D341Med (cell line): Measurements from ENCODE around the gene KMT2E.
"Not testable (repeated sequence)": the region's sequence is repeated elsewhere in the genome, so short reads cannot be mapped to it uniquely, and the experiment has no call there.

Experiments
- DNase-seq: peaks from one replicate; pipeline ENCODE4 v3.0.0; 2012; ENCODE audit warnings: low spot score

Gene KMT2E

DNA sequence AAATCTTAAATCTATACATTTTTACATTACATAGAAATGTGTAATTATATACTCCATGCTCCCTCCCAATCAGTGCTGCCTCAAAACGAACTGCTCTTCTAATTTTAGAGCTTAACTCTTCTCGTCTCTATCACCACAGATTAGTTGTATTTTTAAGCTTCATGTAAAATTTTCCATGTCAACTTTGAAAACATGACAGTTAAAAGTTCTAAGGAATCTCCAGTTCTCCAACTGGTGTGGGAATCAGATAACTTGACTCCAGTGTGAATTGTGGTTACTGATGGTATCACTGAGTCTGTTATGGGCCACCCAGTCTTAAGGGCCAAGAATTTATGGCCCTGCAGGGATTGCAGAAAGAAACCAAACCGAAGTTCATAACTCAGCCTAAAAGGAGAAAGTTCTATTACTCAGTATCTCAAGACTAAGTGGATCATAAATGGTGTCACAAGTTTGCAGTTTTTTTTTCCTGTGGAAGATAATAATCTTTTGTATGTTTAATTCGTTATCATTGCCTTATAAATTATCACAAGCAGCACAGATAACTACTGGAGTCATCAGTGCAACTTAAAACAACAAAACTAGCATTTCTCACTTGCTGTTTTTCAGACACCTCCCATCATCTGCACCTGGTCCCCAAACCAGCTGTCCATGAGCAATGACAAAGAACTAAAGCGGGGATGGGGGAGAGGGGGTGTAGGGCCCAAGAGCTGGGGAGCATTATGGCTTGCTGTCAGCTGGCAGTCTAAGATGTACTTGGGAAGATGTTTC is 31.5 kb upstream of the KMT2E start:
- DNase-seq, result no peak

DNA sequence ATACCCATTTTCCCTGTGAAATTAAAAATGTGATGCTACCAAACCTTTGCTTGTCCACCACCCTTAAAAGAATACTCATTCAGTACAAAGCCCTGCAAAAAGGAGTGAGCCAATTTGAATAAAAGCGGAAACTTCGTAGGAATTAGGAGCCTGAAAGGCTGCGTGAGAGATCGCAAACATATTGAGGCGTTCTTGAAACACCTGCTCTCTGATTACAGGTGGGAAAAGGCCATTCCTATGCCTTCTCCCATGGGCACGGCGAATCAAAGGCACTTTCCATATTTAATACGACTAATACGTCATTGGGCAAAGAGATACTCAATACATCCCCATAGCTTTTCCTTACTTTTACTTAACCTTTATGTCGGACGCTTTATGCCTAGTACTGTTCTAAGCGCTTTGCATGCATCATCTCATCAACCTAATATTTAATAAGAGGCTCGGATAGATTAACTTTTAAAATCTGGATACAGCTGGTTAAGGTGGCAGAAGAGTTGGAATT is 30.9 kb upstream of the KMT2E start:
- no peak for DNase-seq

DNA sequence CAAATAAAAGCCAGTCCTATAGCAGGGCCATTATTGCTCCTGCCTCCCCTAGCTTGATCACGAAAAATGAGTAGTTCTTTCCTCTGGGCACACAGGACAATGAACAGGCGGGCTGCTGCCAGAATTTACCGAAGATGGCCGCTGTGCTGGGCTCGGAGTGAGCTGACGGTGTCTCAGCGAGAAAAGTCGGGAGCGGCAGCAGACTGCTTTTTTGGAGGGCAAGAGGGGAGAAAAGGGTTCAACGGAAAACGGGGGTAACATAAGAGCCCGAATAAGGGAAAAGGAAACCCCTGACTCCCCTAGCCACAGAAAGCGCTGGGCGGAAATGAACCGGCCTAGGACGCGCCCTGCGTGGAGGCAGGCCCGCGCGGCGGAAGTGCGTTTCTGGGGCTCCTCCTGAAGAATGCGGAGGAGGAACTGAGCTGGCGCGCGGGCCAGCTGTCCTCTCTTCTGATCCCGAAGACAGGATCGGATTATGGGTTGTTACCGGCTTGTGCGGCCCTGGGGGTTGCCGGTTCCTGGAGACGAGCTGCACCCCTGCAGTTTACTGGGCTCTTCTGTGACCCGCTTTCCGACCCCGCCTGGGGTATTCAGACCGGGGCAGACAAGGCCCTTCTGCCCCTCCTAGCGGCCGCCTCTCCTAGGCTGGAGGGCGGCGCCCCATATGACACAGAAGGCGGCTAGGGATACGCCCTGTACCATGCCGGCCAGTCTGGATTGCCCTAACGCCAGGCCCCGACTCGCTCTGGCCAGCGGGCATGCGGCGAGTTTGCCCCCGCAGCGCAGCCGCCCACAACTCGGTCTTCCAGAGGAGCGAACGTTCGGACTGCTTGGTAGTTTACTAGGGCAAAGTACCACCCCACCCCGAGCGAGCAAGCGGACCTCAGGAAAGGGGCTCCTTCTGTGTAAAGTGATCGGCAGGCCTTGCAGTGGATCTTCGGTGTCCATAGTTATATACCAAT is 30.1 kb upstream of the KMT2E start:
- DNase-seq, result peak; percentile 91

DNA sequence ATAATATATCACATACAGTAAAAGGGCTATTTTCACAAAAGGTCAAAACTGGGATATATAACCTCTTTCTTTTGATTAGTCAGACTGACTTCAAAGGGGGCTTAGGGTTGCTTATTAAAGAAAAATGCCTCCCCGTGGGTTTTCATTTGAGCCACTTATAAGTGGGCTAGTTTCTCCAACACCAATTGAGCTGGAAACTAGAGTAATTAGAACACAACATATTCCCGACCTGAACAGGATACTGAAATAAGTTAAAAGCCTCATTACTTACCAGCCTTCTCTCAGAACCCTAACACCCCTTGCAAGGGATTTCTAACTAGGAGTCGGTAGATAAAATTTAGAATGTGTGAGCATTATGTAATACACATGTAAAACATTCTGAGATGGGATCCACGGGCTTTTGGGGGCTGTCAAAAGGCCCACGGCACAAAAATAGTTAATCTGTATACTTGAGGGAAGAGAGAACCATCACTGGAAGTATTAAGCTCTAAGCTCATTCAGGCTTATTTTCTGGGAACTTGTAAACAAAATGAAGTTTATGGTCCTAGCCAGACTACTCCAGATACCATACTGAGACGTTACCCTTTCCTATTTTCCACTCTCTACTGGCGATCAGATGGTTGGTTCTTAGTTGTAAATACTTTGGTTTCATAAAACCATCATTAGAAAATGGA is 29.3 kb upstream of the KMT2E start:
- no peak for DNase-seq

DNA sequence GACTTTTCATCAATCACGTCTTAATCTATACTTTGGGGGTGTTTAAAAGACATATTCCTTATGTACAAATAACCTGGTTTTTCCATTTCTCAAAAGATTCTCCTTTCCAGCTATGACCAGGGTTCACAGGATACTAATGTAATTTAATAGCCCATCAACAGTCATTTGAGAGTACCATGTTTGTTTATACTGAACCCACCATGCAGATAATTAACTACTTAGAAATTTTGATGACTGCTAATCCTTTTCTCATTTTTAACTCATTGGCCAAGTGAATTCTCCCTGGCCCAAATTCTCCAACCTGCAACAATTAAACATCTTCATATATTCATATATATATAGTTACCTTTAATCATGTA is 28.8 kb upstream of the KMT2E start:
- DNase-seq, result no peak

DNA sequence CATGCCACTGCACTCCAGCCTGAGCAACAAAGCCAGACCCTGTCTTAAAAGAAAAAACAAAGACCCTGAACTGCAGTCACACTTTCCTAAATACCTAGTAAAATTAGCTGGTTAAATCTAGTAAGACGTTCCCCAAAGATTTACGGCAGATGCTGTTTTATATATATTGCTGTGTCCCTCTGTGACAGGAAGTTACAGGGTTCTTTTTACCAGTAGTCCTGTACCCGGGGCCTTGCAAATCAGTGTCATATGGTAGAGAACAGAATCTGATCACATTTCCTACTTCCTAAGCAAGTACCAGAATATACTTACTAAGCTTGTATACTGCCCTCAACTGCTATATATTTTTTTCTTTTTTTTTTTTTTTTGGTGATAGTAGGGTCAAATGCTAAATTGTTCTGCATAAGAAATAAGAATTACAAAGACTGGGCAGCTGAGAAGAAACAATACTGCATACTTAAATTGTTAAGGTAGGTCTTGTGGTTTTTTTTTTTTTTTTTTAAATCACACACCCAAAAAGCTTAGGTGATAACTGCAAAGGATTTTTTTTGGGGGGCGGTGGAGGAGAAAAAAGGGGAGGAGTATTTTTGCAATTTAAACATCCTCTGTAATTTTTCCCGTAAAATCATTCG is 27.3 kb upstream of the KMT2E start:
- DNase-seq, result no peak

DNA sequence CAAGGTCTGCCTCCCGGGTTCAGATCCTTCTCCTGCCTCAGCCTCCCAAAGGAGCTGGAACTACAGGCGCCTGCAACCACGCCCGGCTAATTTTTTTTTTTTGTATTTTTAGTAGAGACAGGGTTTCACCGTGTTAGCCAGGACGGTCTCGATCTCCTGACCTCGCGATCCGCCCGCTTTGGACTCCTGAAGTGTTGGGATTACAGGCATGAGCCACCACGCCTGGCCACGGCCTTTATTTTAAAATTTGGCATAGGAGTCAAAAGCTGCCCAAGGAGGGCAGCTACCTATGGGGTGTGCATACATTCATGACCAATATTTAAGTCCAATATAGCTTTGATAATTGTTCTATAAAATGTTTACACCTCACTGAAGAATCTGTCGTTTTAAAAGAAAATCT is 26.6 kb upstream of the KMT2E start:
- DNase-seq, result not testable (repeated sequence)

DNA sequence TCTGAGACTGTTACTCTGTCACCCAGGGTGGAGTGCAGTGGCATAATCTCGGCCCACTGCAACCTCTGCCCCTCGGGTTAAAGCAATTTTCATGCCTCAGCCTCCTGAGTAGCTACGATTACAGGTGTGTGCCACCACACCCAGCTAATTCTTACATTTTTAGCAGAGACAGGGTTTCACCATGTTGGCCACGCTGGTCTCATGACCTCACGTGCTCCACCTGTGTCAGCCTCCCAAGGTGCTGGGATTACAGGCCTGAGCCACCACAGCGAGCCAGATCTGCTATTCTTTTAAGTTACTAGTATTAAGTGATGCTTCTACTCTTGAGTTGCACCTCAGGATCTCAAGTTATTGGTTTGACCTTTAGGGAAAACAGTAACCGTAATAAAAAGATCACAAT is 23.0 kb upstream of the KMT2E start:
- no peak for DNase-seq

DNA sequence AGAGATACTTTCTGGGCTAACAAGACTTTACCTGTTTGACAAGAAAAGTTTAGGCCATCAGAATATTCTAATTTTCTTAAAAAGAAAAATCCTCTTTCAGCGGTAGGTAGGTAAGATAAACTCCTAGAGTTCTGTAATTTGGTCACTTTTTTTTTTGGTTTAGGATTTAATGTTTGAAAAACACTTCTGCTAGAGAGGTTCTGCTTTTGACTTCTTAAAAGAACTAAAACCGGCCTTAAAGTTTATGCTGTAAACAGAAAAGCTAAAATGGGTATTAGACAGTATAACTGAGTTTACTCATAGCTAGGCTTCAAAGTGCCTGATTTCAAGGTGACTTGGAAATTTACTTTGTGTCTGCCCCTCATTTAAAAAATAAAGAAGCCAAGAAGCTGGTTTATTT is 21.7 kb upstream of the KMT2E start:
- no peak for DNase-seq

DNA sequence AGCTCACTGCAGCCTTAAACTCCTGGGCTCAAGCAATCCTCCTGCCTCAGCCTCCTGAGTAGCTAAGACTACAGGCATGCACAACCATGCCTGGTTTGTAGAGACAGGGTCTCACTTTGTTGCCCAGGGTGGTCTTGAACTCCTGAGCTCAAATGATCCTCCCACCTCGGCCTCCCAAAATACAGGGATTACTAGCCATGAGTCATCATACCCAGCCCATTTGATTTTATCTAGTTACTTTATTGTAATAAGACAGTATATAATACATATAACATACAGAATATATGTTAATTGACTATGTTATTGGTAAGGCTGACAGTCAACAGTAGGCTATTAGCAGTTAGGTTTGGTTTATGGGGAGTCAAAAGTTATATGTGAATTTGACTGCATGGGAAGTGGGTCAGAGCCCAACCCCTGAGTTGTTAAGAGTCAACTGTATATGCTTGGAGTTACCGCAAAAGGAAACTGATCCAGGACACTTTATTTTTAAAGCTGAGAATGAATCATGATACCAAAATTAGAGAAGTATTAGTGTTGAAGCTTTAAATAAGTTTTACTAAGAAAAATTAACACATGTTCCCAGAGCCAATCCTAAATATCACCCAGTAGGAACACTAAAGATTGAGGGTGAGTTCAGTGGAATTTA is 20.7 kb upstream of the KMT2E start:
- DNase-seq, result no peak

DNA sequence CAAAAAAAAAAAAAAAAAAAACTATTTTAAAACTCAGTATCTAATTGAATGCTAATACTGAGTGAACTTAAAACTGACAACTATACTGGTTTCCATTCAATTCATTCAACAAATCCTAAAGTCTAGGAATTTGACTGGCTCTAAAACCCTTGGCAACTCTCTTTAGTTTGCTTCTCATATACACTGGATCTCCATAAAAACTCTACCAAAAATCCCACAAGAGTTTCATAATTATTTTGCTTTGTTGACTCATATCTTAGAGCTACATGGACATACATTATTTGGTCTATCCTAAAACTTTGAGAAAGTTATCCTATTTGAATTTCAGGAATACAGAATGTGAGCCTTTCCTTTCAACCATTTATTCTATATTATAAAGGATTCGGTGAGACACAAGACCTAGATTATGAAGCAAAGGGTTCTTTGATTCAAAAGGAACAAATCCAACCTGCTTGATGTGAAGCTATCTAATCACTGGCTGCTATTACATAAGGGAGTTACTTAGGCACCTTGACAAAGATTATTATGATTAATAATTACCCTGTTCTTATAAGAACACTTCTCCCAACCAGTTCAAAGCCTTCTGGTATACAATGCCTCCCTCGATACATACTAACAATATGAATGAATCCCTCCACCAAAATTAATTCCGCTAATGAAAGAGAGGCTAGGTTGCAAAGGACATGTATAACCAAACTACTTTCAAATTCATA is 15.8 kb upstream of the KMT2E start:
- DNase-seq, result no peak

DNA sequence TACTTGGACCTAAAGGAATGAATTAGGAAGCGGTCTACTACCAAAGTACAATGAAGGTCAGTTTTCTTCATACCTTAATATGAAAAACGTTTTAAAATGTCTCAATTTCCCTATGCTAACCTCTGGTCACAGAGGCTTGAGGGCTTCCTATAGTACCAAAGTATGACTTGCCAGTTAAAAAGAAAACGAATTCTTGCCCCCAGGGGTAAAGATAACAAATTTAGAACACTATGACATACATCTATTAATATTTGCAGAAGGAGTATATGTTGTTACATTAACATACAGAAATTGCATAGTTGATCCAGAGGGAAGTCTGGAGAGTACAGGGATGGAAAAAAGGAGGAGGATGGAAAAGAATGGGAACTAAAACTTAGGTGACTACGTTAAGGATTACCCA is 13.8 kb upstream of the KMT2E start:
- no peak for DNase-seq

DNA sequence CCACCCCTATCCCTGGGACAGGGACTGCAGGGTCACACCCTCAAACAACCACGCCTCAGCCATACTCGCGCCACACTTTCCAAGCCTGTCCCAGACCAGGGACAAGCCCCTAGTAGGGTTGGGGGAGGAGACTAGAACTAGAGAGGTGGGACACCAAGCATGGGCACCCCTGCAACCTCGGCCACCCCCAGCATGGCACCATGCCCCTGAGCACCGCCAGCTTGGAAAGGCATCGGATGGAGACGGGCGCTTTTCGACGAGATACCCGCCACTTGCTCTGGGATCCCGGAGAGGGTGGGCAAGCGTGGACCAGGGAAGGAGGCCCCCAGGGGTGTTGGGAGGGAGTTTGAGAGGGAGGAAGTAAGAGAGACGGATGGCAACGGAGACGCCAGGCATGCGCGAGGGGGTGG is 13.1 kb upstream of the KMT2E start:
- no peak for DNase-seq

DNA sequence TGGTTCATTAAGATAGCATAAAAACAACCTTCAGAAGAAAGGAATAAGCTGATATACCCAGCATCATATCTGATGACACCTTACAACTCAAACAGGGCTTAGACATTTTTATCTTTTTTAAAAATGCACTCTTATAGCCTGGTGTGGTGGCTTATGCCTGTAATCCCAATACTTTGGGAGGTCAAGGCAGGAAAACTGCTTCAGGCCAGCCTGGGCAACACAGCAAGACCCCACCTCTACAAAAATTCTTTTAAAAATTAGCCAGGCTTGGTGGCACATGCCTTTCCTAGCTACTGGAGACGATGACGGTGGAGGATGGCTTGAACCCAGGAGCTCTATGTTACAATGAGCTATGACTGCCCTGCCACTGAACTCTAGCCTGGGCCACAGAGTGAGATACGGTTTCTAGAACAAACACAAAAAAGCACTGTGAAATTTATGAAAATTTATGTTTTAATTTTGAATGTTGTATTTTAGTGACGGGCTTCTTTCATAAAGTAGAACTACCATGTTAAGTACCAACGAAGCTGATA is 12.3 kb upstream of the KMT2E start:
- no peak for DNase-seq

DNA sequence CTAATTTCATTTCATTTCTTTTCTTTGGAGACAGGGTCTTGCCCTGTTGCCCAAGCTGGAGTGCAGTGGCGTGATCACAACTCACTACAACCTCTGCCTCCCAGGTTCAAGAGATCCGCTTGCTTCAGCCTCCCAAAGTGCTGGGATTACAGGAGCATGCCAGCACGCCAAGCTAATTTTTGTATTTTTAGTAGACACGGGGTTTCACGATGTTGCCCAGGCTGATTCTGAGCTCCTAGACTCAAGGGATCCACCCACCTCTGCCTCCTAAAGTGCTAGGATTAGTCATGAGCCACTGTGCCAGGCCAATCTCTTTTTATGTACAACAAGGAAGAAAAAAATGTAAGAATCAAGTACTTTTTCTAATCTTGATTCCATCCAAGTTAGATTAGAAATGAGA is 10.7 kb upstream of the KMT2E start:
- DNase-seq, result no peak

DNA sequence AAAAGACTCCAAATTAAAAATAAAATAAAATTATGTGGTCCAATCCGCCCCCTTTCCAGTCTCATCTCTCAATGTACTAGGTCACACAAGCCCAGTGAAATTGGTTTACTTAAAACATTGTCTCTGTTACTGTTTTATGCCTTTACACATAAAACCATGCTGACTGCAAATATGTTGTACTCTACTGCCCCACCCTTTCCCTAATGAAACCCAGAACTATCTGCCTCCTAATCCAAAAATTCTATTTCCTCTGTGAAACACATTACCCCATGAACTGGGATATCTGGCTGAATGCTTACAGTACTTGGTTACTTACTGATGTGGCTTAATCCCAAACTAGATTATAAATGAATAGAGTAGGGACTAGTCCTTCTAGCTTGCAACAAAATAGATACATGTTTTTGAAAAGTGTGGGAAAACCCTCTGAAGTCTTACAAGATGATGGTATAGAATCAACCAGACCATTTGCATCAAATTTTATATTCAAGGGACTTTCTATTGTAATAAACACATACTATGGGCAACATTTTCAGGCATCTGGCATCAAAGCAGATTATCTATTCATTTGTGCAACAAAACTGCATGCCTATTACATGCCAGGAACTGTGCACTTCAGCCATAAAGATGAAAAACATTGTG is 10.0 kb upstream of the KMT2E start:
- no peak for DNase-seq

DNA sequence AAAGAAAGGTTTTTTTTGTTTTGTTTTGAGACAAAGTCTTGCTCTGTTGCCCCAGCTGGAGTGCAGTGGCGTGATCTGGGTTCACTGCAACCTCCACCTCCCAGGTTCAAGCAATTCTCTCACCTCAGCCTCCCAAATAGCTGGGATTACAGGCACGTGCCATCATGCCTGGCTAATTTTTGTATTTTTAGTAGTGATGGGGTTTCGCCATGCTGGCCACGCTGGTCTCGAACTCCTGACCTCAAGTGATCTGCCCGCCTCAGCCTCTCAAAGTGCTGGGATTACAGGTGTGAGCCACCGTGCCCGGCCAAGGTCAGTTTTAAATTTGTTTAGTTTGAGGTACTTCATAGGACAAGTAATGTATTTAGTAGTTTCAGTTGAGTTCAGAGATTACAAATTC is 9.0 kb upstream of the KMT2E start:
- not testable (repeated sequence) for DNase-seq

DNA sequence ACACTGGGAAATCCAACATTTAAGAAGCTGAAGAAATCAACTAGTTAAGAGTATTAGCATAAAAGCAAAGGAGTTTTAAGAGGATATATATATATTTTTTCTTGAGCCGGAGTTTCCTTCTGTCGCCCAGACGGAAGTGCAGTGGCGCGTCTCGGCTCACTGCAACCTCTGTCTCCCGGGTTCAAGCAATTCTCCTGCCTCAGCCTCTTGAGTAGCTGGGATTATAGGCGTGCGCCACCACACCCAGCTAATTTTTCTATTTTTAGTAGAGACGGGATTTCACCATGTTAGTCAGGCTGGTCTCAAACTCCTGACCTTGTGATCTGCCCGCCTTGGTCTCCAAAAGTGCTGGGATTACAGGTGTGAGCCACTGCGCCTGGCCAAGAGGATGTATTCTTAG is 8.5 kb upstream of the KMT2E start:
- DNase-seq, result not testable (repeated sequence)

DNA sequence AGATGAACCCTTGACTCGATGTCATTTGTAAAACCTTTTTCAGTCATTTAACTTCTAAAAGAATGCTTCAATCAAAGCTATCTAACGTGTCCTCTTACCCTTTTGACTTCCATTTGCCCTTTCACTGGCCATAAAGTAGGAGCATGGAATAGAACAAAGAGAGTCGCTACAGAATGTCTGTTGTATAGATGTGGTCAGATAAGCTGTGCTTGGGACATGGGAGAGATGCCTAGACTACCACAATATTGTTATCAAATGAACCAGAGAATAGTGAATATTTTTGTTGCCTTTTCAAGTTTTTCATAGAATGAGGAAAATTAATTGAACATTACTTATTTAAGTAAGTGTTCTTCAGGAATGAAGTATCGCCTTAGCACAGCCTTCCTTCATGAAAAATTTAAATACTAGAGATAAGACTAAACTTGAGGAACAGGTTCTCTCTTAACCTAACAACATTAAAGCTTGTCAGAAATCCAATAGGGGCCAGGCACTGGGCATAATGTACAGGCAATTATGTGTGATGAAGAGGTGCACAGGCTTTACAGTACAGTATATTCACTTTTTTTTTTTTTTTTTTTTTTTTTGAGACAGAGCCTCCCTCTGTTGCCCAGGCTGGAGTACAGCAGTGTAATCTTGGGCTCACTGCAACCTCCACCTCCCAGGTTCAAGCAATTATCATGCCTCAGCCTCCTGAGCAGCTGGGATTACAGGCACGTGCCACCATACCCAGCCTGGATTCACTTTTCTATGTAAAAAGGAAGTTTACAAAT is 7.5 kb upstream of the KMT2E start:
- no peak for DNase-seq
